ENCODE results near the gene TSPEAR. TPM values are rescaled to one million over a fixed set of nuclear protein-coding genes. Genes with fewer than 3 reads are reported as not detected.

The TSPEAR gene
- total and polyA plus RNA-seq, 9 of the 15 experiments (the other 6 are each of a cell fraction or from before 2014, with no cell fraction given) = not detected

DNA sequence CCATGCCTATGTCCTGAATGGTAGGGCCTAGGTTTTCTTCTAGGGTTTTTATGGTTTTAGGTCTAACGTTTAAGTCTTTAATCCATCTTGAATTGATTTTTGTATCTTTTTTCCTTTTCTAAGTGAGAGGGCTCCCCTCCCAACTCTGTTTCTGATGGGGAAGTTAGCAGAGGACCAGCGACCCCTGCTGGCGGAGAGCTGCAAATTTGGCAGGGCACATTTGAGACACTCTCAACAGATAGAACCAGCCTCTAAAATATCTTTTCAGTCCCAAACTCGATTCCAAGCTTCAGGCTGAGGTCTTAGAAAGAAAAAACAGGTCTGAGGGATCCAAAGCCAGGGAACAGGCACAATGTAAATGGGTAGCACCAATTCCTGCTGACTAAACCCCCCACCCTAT lies 223.5 kb downstream of the TSPEAR start:
- peak; percentile 66 to 76 (median 71) for DNase-seq (ENCODE audit: extremely low read depth in 1 of 4, low spot score in 3 of 4)
- Histone ChIP-seq H3K36me3 (ENCODE audit: control insufficient read depth, insufficient read depth, low read length) (no peaks in the 10 kb centered on the region), H3K27me3 (ENCODE audit: control insufficient read depth in 2 of 2, insufficient read depth in 2 of 2, low read length in 2 of 2) (peaks cover 14 to 47% of the 10 kb centered on the region in 2 experiments; a peak in 4 of 5 replicates), H3K79me2 (ENCODE audit: control insufficient read depth, insufficient read depth, low read length) (no peaks in the 10 kb centered on the region), H3K4me3 (no peak overlapping the region), H3K9me1 (ENCODE audit: control insufficient read depth, insufficient read depth, low read length) (no peaks in the 10 kb centered on the region), H2AFZ (ENCODE audit: low read depth, low read length) (no peak overlapping the region), H4K20me1 (replicated peaks; ENCODE audit: control insufficient read depth, insufficient read depth, low read length) (no peaks in the 10 kb centered on the region), H3K4me1 (replicated peaks in 1 of 2; ENCODE audit: control insufficient read depth in 2 of 2, insufficient read depth in 2 of 2, low read length in 2 of 2) (peaks cover 0 to 10% of the 10 kb centered on the region in 2 experiments; a peak in 3 of 5 replicates), H3K27ac (ENCODE audit: extremely low read depth, low read depth, low read length) (no peak overlapping the region), H3K9ac (ENCODE audit: insufficient read depth in 1 of 2, low read depth in 2 of 2, low read length in 2 of 2) (no peak overlapping the region), H3K9me3 (replicated peaks; ENCODE audit: control insufficient read depth, insufficient read depth, low read depth, low read length) (no peaks in the 10 kb centered on the region), H3K4me2 (ENCODE audit: insufficient read depth, low read length) (no peak overlapping the region)
- CTCF ChIA-PET (ENCODE audit: low intra/inter-chr PET ratio) = interaction anchor here (0.6 kb wide), 1 partner anchor 852 kb away, joined by 5 read pairs; no protein-coding TSS in a partner anchor
- POLR2A ChIA-PET = no interaction called here
- ATAC-seq = peak; percentile 76; the same call in 2 of the 3 replicates
- in situ Hi-C loops (cut with MboI) (no loop called here), intact Hi-C loops (cut with micrococcal nuclease) (no loop called here)
- 0% methylated on average over 4 of the region's 4 CpGs for WGBS (ENCODE audit: insufficient coverage, low coverage, missing lambda C conversion rate)
- FAIRE-seq = peak; percentile 76
- no TSS peak for BruUV-seq (replicated peaks)
- TF ChIP-seq, protein P1, sequence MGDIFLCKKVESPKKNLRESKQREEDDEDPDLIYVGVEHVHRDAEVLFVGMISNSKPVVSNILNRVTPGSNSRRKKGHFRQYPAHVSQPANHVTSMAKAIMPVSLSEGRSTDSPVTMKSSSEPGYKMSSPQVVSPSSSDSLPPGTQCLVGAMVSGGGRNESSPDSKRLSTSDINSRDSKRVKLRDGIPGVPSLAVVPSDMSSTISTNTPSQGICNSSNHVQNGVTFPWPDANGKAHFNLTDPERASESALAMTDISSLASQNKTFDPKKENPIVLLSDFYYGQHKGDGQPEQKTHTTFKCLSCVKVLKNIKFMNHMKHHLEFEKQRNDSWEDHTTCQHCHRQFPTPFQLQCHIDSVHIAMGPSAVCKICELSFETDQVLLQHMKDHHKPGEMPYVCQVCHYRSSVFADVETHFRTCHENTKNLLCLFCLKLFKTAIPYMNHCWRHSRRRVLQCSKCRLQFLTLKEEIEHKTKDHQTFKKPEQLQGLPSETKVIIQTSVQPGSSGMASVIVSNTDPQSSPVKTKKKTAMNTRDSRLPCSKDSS (IDR thresholded peaks at IDR 0.05; ENCODE audit: low read depth, partially characterized antibody) = no peak
- peak; percentile 41 for TF ChIP-seq SMC3 (conservative IDR thresholded peaks at IDR 0.05; ENCODE audit: insufficient read depth, low read depth, low read length)
- peak; percentile 64 for TF ChIP-seq CTCFL (IDR thresholded peaks at IDR 0.05; ENCODE audit: borderline replicate concordance, insufficient read depth, low read depth, low read length, poor library complexity, severe bottlenecking)
- TF ChIP-seq, protein P2, sequence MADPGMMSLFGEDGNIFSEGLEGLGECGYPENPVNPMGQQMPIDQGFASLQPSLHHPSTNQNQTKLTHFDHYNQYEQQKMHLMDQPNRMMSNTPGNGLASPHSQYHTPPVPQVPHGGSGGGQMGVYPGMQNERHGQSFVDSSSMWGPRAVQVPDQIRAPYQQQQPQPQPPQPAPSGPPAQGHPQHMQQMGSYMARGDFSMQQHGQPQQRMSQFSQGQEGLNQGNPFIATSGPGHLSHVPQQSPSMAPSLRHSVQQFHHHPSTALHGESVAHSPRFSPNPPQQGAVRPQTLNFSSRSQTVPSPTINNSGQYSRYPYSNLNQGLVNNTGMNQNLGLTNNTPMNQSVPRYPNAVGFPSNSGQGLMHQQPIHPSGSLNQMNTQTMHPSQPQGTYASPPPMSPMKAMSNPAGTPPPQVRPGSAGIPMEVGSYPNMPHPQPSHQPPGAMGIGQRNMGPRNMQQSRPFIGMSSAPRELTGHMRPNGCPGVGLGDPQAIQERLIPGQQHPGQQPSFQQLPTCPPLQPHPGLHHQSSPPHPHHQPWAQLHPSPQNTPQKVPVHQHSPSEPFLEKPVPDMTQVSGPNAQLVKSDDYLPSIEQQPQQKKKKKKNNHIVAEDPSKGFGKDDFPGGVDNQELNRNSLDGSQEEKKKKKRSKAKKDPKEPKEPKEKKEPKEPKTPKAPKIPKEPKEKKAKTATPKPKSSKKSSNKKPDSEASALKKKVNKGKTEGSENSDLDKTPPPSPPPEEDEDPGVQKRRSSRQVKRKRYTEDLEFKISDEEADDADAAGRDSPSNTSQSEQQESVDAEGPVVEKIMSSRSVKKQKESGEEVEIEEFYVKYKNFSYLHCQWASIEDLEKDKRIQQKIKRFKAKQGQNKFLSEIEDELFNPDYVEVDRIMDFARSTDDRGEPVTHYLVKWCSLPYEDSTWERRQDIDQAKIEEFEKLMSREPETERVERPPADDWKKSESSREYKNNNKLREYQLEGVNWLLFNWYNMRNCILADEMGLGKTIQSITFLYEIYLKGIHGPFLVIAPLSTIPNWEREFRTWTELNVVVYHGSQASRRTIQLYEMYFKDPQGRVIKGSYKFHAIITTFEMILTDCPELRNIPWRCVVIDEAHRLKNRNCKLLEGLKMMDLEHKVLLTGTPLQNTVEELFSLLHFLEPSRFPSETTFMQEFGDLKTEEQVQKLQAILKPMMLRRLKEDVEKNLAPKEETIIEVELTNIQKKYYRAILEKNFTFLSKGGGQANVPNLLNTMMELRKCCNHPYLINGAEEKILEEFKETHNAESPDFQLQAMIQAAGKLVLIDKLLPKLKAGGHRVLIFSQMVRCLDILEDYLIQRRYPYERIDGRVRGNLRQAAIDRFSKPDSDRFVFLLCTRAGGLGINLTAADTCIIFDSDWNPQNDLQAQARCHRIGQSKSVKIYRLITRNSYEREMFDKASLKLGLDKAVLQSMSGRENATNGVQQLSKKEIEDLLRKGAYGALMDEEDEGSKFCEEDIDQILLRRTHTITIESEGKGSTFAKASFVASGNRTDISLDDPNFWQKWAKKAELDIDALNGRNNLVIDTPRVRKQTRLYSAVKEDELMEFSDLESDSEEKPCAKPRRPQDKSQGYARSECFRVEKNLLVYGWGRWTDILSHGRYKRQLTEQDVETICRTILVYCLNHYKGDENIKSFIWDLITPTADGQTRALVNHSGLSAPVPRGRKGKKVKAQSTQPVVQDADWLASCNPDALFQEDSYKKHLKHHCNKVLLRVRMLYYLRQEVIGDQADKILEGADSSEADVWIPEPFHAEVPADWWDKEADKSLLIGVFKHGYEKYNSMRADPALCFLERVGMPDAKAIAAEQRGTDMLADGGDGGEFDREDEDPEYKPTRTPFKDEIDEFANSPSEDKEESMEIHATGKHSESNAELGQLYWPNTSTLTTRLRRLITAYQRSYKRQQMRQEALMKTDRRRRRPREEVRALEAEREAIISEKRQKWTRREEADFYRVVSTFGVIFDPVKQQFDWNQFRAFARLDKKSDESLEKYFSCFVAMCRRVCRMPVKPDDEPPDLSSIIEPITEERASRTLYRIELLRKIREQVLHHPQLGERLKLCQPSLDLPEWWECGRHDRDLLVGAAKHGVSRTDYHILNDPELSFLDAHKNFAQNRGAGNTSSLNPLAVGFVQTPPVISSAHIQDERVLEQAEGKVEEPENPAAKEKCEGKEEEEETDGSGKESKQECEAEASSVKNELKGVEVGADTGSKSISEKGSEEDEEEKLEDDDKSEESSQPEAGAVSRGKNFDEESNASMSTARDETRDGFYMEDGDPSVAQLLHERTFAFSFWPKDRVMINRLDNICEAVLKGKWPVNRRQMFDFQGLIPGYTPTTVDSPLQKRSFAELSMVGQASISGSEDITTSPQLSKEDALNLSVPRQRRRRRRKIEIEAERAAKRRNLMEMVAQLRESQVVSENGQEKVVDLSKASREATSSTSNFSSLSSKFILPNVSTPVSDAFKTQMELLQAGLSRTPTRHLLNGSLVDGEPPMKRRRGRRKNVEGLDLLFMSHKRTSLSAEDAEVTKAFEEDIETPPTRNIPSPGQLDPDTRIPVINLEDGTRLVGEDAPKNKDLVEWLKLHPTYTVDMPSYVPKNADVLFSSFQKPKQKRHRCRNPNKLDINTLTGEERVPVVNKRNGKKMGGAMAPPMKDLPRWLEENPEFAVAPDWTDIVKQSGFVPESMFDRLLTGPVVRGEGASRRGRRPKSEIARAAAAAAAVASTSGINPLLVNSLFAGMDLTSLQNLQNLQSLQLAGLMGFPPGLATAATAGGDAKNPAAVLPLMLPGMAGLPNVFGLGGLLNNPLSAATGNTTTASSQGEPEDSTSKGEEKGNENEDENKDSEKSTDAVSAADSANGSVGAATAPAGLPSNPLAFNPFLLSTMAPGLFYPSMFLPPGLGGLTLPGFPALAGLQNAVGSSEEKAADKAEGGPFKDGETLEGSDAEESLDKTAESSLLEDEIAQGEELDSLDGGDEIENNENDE (IDR thresholded peaks at IDR 0.05; ENCODE audit: low read depth, low read length) = no peak
